ENCODE measurements around the gene NCEH1. TPM values are rescaled to one million over a fixed set of nuclear protein-coding genes. Genes with fewer than 3 reads are reported as not detected.
A peak's percentile ranks its signal among the peaks of the same experiment; 100 is the strongest.

The NCEH1 gene
- total and polyA plus RNA-seq, 4 donors: 1.1 to 32.3 (median 2.5) TPM

DNA sequence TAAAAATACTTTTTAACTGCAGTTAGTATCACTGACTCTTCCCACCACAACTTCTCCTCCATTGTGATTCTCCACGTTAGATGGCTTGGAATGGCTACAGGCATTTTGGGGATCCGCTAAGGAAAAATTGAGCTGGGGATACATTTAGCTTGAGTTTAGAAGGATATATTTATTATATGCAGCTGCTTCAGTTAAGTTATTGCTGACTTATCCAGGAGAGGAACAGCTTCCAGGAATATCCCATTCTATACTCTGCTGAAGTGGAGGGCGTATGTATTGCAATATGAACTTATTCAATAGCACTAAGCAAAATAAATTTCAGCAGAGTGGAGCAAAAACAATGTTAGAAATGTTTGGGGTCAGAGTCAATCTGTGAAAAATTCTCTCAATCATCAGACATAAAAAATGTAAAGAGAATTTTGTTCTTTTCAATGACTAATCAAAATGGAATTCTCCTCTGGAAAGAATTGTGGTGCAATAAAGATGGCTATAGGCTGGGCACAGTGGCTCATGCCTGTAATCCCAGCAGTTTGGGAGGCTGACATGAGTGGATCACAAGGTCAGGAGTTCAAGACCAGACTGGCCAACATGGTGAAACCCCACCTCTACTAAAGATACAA is 84.7 kb downstream of the NCEH1 start:
- H3K27ac ChIP-seq (ENCODE audit: low read depth in 1 of 2, low read length in 2 of 2): no peak overlapping the region
- 65% methylated on average over 3 of the region's 3 CpGs for WGBS
- no peaks in the 10 kb centered on the region for H3K27me3 ChIP-seq (ENCODE audit: control insufficient read depth in 4 of 4, insufficient read depth in 4 of 4, low read length in 3 of 4)
- TF ChIP-seq SP1 (IDR thresholded peaks at IDR 0.05): no peak
- TF ChIP-seq, protein P1, sequence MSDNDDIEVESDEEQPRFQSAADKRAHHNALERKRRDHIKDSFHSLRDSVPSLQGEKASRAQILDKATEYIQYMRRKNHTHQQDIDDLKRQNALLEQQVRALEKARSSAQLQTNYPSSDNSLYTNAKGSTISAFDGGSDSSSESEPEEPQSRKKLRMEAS (IDR thresholded peaks at IDR 0.05): no peak
- no peak for TF ChIP-seq JUND (IDR thresholded peaks at IDR 0.05)
- no peak for TF ChIP-seq HNF4A (conservative IDR thresholded peaks at IDR 0.05)
- TF ChIP-seq FOXA1 (IDR thresholded peaks at IDR 0.05): no peak
- TF ChIP-seq TAF1 (conservative IDR thresholded peaks at IDR 0.05): no peak
- no peak for TF ChIP-seq NR2F2 (IDR thresholded peaks at IDR 0.05)
- TF ChIP-seq, protein P2, sequence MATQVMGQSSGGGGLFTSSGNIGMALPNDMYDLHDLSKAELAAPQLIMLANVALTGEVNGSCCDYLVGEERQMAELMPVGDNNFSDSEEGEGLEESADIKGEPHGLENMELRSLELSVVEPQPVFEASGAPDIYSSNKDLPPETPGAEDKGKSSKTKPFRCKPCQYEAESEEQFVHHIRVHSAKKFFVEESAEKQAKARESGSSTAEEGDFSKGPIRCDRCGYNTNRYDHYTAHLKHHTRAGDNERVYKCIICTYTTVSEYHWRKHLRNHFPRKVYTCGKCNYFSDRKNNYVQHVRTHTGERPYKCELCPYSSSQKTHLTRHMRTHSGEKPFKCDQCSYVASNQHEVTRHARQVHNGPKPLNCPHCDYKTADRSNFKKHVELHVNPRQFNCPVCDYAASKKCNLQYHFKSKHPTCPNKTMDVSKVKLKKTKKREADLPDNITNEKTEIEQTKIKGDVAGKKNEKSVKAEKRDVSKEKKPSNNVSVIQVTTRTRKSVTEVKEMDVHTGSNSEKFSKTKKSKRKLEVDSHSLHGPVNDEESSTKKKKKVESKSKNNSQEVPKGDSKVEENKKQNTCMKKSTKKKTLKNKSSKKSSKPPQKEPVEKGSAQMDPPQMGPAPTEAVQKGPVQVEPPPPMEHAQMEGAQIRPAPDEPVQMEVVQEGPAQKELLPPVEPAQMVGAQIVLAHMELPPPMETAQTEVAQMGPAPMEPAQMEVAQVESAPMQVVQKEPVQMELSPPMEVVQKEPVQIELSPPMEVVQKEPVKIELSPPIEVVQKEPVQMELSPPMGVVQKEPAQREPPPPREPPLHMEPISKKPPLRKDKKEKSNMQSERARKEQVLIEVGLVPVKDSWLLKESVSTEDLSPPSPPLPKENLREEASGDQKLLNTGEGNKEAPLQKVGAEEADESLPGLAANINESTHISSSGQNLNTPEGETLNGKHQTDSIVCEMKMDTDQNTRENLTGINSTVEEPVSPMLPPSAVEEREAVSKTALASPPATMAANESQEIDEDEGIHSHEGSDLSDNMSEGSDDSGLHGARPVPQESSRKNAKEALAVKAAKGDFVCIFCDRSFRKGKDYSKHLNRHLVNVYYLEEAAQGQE (IDR thresholded peaks at IDR 0.05): no peak
- TF ChIP-seq RXRA (IDR thresholded peaks at IDR 0.05): no peak
- TF ChIP-seq, protein P3, sequence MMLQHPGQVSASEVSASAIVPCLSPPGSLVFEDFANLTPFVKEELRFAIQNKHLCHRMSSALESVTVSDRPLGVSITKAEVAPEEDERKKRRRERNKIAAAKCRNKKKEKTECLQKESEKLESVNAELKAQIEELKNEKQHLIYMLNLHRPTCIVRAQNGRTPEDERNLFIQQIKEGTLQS (IDR thresholded peaks at IDR 0.05): no peak
- TF ChIP-seq GABPA (IDR thresholded peaks at IDR 0.05 in 1 of 2, conservative IDR thresholded peaks at IDR 0.05 in 1 of 2): no peak
- TF ChIP-seq, protein P4, sequence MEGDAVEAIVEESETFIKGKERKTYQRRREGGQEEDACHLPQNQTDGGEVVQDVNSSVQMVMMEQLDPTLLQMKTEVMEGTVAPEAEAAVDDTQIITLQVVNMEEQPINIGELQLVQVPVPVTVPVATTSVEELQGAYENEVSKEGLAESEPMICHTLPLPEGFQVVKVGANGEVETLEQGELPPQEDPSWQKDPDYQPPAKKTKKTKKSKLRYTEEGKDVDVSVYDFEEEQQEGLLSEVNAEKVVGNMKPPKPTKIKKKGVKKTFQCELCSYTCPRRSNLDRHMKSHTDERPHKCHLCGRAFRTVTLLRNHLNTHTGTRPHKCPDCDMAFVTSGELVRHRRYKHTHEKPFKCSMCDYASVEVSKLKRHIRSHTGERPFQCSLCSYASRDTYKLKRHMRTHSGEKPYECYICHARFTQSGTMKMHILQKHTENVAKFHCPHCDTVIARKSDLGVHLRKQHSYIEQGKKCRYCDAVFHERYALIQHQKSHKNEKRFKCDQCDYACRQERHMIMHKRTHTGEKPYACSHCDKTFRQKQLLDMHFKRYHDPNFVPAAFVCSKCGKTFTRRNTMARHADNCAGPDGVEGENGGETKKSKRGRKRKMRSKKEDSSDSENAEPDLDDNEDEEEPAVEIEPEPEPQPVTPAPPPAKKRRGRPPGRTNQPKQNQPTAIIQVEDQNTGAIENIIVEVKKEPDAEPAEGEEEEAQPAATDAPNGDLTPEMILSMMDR (IDR thresholded peaks at IDR 0.05; ENCODE audit: low read depth, low read length, missing input control): no peak
- TF ChIP-seq, protein P5, sequence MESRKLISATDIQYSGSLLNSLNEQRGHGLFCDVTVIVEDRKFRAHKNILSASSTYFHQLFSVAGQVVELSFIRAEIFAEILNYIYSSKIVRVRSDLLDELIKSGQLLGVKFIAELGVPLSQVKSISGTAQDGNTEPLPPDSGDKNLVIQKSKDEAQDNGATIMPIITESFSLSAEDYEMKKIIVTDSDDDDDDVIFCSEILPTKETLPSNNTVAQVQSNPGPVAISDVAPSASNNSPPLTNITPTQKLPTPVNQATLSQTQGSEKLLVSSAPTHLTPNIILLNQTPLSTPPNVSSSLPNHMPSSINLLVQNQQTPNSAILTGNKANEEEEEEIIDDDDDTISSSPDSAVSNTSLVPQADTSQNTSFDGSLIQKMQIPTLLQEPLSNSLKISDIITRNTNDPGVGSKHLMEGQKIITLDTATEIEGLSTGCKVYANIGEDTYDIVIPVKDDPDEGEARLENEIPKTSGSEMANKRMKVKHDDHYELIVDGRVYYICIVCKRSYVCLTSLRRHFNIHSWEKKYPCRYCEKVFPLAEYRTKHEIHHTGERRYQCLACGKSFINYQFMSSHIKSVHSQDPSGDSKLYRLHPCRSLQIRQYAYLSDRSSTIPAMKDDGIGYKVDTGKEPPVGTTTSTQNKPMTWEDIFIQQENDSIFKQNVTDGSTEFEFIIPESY (IDR thresholded peaks at IDR 0.05): no peak
- peaks cover 5 to 11% (median 8%) of the 10 kb centered on the region in 4 donors for H3K4me1 ChIP-seq (ENCODE audit: control insufficient read depth in 4 of 4, insufficient read depth in 4 of 4, low read length in 3 of 4)
- no peak overlapping the region for H3K4me3 ChIP-seq (ENCODE audit: low read depth in 1 of 3, low read length in 3 of 3)
- DNase-seq (ENCODE audit: low spot score): no peak
- no peaks in the 10 kb centered on the region for H3K36me3 ChIP-seq (ENCODE audit: control insufficient read depth in 4 of 4, insufficient read depth in 3 of 4, low read depth in 1 of 4, low read length in 3 of 4)
- H3K9me3 ChIP-seq (ENCODE audit: control insufficient read depth in 4 of 4, low read length in 3 of 4): no peaks in the 10 kb centered on the region
- H3K9ac ChIP-seq (ENCODE audit: low read depth in 1 of 2, low read length in 2 of 2): no peak overlapping the region

DNA sequence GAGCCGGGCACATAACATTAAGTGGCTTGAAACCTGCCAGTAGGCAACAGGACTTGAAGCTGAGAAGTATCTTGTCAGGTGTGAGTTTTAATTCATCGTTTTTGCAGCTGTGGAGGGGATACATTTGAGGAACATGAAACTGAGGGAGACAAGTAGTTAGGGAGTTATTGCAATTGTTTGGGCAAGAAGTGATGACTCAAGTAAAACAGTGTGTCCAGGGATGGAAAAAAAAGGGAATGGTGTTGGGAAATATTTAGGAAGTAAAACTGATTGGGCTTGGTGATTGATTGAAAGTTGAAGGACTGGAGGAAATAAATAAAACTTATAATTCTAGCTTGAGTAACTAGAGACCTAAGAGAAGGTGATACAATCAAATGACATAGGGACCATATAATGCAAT is 85.5 kb downstream of the NCEH1 start:
- Histone ChIP-seq H3K27me3 (ENCODE audit: control insufficient read depth in 4 of 4, insufficient read depth in 4 of 4, low read length in 3 of 4) (no peaks in the 10 kb centered on the region), H3K9ac (ENCODE audit: low read depth in 1 of 2, low read length in 2 of 2) (no peak overlapping the region), H3K36me3 (ENCODE audit: control insufficient read depth in 4 of 4, insufficient read depth in 3 of 4, low read depth in 1 of 4, low read length in 3 of 4) (no peaks in the 10 kb centered on the region), H3K9me3 (ENCODE audit: control insufficient read depth in 4 of 4, low read length in 3 of 4) (no peaks in the 10 kb centered on the region), H3K4me1 (ENCODE audit: control insufficient read depth in 4 of 4, insufficient read depth in 4 of 4, low read length in 3 of 4) (peaks cover 5 to 11% (median 8%) of the 10 kb centered on the region in 4 donors), H3K27ac (ENCODE audit: low read depth in 1 of 2, low read length in 2 of 2) (no peak overlapping the region), H3K4me3 (ENCODE audit: low read depth in 1 of 3, low read length in 3 of 3) (no peak overlapping the region)
- 76% methylated on average over 2 of the region's 2 CpGs for whole genome bisulfite sequencing
- DNase-seq (ENCODE audit: low spot score): no peak
- TF ChIP-seq TAF1 (conservative IDR thresholded peaks at IDR 0.05) (no peak), RAD21 (IDR thresholded peaks at IDR 0.05) (peak in 1 of 2 donors; percentile 8), HNF4A (conservative IDR thresholded peaks at IDR 0.05) (peak in 1 of 2 donors; percentile 14), EGR1 (IDR thresholded peaks at IDR 0.05; ENCODE audit: low read depth in 2 of 2) (peak in 1 of 2 donors; percentile 50), SP1 (IDR thresholded peaks at IDR 0.05) (no peak), JUND (IDR thresholded peaks at IDR 0.05) (peak in 1 of 2 donors; percentile 38), GABPA (IDR thresholded peaks at IDR 0.05 in 1 of 2, conservative IDR thresholded peaks at IDR 0.05 in 1 of 2) (no peak), YY1 (IDR thresholded peaks at IDR 0.05) (no peak), FOXA1 (IDR thresholded peaks at IDR 0.05) (peak; percentile 6)
- TF ChIP-seq, protein P3 (IDR thresholded peaks at IDR 0.05): peak; percentile 50
- TF ChIP-seq, protein P5 (IDR thresholded peaks at IDR 0.05): no peak

Data from liver (tissue), 9 donors.